Activated CD4-positive, alpha-beta T cell treated with anti-CD3 and anti-CD28 coated beads, Interleukin-2, amount 50 U/mL, for 16 hours (primary cell): ENCODE measurements around the gene UCK1.

Experiments used
- DNase-seq: peaks from one replicate; pipeline ENCODE4 v3.0.0-alpha.2; 2020

UCK1 gene

GRCh38 chr9:131475111-131475955, 55.7 kb downstream of the UCK1 start:
- no peak for DNase-seq

- DNase-seq = no peak
Observed at GRCh38 chr9:131474711-131475110, 56.4 kb downstream of the UCK1 start.

- no peak for DNase-seq
Observed at GRCh38 chr9:131473891-131474290, 57.2 kb downstream of the UCK1 start.
